NCI-H2107 treated with DMSO at 0.1 percent for 48 hours (cell line): ENCODE results near the gene LSAMP.

Experiments
- DNase-seq: peaks from one replicate; lab custom pipeline; 2025; ENCODE audit not compliant: unreplicated experiment; lab: John Stamatoyannopoulos, UW

LSAMP gene

GRCh38 chr3:116059421-116060096 lies 385.7 kb downstream of the LSAMP start:
- DNase-seq: no peak

- DNase-seq: no peak
Measured at GRCh38 chr3:116058844-116059243, 386.4 kb downstream of the LSAMP start.

- DNase-seq: no peak
Measured at GRCh38 chr3:116057400-116058006, 387.8 kb downstream of the LSAMP start.

- no peak for DNase-seq
Measured at GRCh38 chr3:116056280-116056679, 389.0 kb downstream of the LSAMP start.

- DNase-seq: no peak
Measured at GRCh38 chr3:116053017-116053416, 392.3 kb downstream of the LSAMP start.

- no peak for DNase-seq
Measured at GRCh38 chr3:116052602-116053001, 392.7 kb downstream of the LSAMP start.

- no peak for DNase-seq
Measured at GRCh38 chr3:116051586-116051985, 393.7 kb downstream of the LSAMP start.

GRCh38 chr3:116051040-116051439 lies 394.2 kb downstream of the LSAMP start:
- DNase-seq: no peak

GRCh38 chr3:116050311-116050915 lies 394.9 kb downstream of the LSAMP start:
- DNase-seq: no peak

GRCh38 chr3:116048991-116049390 lies 396.3 kb downstream of the LSAMP start:
- no peak for DNase-seq

- DNase-seq: no peak
Measured at GRCh38 chr3:116046350-116046749, 398.9 kb downstream of the LSAMP start.

GRCh38 chr3:116045314-116045713 lies 400.0 kb downstream of the LSAMP start:
- no peak for DNase-seq

- DNase-seq: no peak
Measured at GRCh38 chr3:116040152-116040551, 405.1 kb downstream of the LSAMP start.

- no peak for DNase-seq
Measured at GRCh38 chr3:116039651-116039985, 405.7 kb downstream of the LSAMP start.

GRCh38 chr3:116038968-116039650 lies 406.2 kb downstream of the LSAMP start:
- no peak for DNase-seq

GRCh38 chr3:116037954-116038911 lies 407.1 kb downstream of the LSAMP start:
- DNase-seq: no peak

- DNase-seq: no peak
Measured at GRCh38 chr3:116035429-116035828, 409.9 kb downstream of the LSAMP start.

- peak; percentile 87 for DNase-seq
Measured at GRCh38 chr3:116034794-116035193, 410.5 kb downstream of the LSAMP start.

GRCh38 chr3:116034086-116034485 lies 411.2 kb downstream of the LSAMP start:
- no peak for DNase-seq

- no peak for DNase-seq
Measured at GRCh38 chr3:116033516-116033915, 411.8 kb downstream of the LSAMP start.

- no peak for DNase-seq
Measured at GRCh38 chr3:116032176-116032575, 413.1 kb downstream of the LSAMP start.
